HG03342 (cell line): Measurements from ENCODE around the gene FUT2.

ENCODE experiments used
- ATAC-seq: cut with Tn5 transposase; IDR thresholded peaks from one replicate; pipeline ENCODE4 v1.9.1; 2021; ENCODE audit warnings: mild to moderate bottlenecking, moderate library complexity; ENCODE audit not compliant: unreplicated experiment

The FUT2 gene

GRCh38 chr19:48749571-48750198 is 53.9 kb downstream of the FUT2 start:
- ATAC-seq = no peak

GRCh38 chr19:48750351-48750750 is 54.6 kb downstream of the FUT2 start:
- no peak for ATAC-seq

- ATAC-seq = no peak
Observed at GRCh38 chr19:48750771-48751504, 55.2 kb downstream of the FUT2 start.

- no peak for ATAC-seq
Observed at GRCh38 chr19:48751845-48752495, 56.2 kb downstream of the FUT2 start.

- no peak for ATAC-seq
Observed at GRCh38 chr19:48752496-48753365, 57.0 kb downstream of the FUT2 start, which contains the start of gene FUT1. TSS of gene FUT1 (minus strand) at chr19:48752641. CDS start at chr19:48751281, 1,360 bp downstream.

GRCh38 chr19:48755084-48755641 is 59.4 kb downstream of the FUT2 start, which contains the start of gene FGF21:
TSS of gene FGF21 (plus strand) at chr19:48755524. CDS start at chr19:48756237, 713 bp downstream.
- no peak for ATAC-seq
